ENCODE data around the gene F2RL1. TPM values are rescaled to one million over a fixed set of nuclear protein-coding genes. Genes with fewer than 3 reads are reported as not detected.
A peak's percentile ranks its signal among the peaks of the same experiment; 100 is the strongest.
"Not testable (repeated sequence)": the region's sequence is repeated elsewhere in the genome, so short reads cannot be mapped to it uniquely, and the experiment has no call there.

Gene F2RL1, protein sequence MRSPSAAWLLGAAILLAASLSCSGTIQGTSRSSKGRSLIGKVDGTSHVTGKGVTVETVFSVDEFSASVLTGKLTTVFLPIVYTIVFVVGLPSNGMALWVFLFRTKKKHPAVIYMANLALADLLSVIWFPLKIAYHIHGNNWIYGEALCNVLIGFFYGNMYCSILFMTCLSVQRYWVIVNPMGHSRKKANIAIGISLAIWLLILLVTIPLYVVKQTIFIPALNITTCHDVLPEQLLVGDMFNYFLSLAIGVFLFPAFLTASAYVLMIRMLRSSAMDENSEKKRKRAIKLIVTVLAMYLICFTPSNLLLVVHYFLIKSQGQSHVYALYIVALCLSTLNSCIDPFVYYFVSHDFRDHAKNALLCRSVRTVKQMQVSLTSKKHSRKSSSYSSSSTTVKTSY
- total RNA-seq = 1 to 10 TPM in 2 of 4 donors, under 1 TPM in 2; 0.26 to 1.3 (median 0.85) TPM

DNA sequence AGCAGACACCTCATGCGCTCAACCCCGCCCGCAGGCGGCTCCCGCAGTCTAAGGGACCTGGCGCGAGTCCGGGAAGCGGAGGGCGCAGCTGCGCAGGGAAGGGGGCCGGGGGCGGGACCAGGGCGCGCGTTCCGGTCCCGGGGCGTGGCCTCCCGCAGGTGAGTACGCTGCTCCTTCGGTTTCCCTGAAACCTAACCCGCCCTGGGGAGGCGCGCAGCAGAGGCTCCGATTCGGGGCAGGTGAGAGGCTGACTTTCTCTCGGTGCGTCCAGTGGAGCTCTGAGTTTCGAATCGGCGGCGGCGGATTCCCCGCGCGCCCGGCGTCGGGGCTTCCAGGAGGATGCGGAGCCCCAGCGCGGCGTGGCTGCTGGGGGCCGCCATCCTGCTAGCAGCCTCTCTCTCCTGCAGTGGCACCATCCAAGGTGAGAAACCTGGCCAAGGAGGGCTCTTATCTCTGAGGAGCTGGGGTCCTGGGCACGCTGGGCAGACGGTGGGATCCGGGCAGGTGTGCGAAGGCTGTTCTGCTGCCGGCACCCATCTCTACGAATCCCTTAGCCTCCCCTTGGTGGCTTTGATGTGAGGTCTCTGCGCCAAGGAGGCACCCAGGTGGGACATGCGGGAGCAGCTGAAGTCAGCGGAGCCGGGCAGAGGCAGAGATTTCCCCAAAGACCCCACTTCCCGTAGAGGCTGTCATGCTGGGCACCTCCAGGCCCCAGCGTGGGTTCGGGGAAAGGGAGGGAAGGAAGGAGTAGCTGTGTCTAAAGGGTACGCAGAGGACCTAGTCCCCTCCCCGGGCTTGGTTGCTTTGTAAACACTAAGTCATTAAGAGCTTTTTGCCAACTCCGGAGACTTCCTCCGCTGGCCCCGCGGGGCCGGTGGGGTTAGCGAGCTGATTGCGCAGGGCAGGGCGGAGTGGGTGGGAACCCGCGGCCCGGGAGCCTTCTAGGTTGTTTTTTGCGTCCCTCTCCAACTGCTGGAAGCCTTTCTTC is at the start of gene F2RL1:
TSS of gene F2RL1 (plus strand) at position 187 of the 988 bp plus-strand sequence. CDS start at position 340, 153 bp downstream.
- Histone ChIP-seq H3K36me3 (no peaks in the 10 kb centered on the region), H3K4me1 (peaks cover 5 to 21% (median 20%) of the 10 kb centered on the region in 4 donors), H3K9me3 (peaks cover 0 to 4% (median 0%) of the 10 kb centered on the region in 4 donors), H3K27me3 (peaks cover 0 to 38% (median 3%) of the 10 kb centered on the region in 4 donors), H3K27ac (replicated peaks in 1 of 4) (no peak within 1 kb of the TSS), H3K4me3 (peak within 1 kb of the TSS; percentile 50 to 62 (median 52))
- TF ChIP-seq POLR2A (IDR thresholded peaks at IDR 0.05; ENCODE audit: low read depth) (no peak), POLR2AphosphoS5 (IDR thresholded peaks at IDR 0.05) (no peak), EP300 (IDR thresholded peaks at IDR 0.05) (no peak)
- TF ChIP-seq, protein P1, sequence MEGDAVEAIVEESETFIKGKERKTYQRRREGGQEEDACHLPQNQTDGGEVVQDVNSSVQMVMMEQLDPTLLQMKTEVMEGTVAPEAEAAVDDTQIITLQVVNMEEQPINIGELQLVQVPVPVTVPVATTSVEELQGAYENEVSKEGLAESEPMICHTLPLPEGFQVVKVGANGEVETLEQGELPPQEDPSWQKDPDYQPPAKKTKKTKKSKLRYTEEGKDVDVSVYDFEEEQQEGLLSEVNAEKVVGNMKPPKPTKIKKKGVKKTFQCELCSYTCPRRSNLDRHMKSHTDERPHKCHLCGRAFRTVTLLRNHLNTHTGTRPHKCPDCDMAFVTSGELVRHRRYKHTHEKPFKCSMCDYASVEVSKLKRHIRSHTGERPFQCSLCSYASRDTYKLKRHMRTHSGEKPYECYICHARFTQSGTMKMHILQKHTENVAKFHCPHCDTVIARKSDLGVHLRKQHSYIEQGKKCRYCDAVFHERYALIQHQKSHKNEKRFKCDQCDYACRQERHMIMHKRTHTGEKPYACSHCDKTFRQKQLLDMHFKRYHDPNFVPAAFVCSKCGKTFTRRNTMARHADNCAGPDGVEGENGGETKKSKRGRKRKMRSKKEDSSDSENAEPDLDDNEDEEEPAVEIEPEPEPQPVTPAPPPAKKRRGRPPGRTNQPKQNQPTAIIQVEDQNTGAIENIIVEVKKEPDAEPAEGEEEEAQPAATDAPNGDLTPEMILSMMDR (IDR thresholded peaks at IDR 0.05) = no peak
- no peak for DNase-seq (ENCODE audit: extremely low spot score)
- intact Hi-C loops (cut with DNase I) = no loop called here
- 11% methylated on average over 18 of the region's 72 CpGs for WGBS

DNA sequence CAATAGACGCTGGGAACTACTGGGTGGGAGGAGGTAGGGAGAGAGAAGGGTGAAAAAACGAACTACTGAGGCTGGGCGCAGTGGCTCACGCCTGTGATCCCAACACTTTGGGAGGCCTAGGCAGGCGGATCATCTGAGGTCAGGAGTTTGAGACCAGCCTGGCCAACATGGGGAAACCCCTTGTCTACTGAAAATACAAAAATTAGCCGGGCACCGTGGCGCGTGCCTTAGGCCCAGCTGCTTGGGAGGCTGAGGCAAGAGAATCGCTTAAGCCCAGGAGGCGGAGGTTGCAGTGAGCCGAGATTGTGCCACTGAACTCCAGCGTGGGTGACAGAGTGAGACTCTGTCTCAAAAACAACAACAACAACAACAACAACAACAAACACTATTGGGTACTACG is 47.8 kb upstream of the F2RL1 start:
- H3K4me3 ChIP-seq; H3K27me3 ChIP-seq; H3K27ac ChIP-seq (replicated peaks in 1 of 4); H3K36me3 ChIP-seq; H3K9me3 ChIP-seq; intact Hi-C loops (cut with DNase I); DNase-seq (ENCODE audit: extremely low spot score); H3K4me1 ChIP-seq: not testable (repeated sequence)
- 95% methylated on average over 14 of the region's 14 CpGs for WGBS

DNA sequence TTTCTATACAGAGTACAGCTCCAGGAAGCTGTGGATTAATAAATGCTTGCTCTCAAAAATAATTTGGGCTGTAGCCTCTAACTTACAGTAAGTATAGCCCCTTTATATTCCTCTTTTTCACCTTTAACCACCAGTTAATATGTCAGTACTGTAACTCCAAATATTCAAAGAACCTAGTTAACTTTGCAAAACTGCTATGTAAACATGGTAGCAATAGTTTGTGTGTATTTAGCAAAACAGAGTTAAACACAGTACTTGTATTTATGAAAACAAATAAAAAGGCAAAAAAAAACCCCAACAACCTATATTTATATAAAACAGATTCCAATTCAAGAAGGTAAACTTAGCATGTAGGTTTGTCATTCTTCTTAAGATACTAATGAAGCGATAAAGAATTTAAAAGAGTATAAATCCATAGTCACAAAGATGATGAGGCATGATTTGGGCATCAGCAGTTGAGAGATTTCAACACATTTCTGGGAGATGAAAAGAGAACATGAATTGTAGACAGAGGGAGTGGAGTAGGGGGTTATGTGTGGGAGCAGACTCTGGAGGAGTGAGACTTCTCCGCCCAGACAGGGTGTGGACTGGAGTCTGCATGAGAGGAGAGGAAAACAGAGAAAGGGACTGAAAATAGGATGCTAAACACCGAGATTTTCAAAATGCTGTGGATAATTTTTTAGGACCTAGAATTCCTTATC is 47.0 kb upstream of the F2RL1 start:
- 57% methylated on average over 3 of the region's 3 CpGs for WGBS
- intact Hi-C loops (cut with DNase I) = no loop called here

DNA sequence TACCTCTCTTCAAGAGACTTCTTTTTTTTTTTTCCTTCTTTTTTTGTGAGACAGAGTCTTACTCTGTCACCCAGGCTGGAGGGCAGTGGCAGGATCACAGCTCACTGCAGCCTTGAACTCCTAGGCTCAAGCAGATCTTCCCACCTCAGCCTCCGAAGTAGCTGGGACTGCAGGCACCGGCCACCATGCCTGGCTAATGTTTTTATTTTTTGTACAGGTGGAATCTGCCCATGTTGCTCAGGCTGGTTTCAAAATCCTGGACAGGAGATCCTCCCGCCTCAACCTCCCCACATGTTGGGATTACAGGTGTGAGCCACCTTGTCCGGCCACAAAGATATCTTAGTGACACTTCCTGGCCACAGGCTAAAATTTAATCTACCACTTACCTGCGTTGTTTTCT is 42.9 kb upstream of the F2RL1 start:
- DNase-seq (ENCODE audit: extremely low spot score) = no peak
- H3K9me3 ChIP-seq = no peaks in the 10 kb centered on the region
- H3K27ac ChIP-seq (replicated peaks in 1 of 4) = no peak overlapping the region
- no peak for TF ChIP-seq EP300 (IDR thresholded peaks at IDR 0.05)
- no peak for TF ChIP-seq POLR2A (IDR thresholded peaks at IDR 0.05; ENCODE audit: low read depth)
- TF ChIP-seq, protein P1 (IDR thresholded peaks at IDR 0.05) = no peak
- no peak for TF ChIP-seq POLR2AphosphoS5 (IDR thresholded peaks at IDR 0.05)
- no peak overlapping the region for H3K4me3 ChIP-seq
- WGBS = 95% methylated on average over 5 of the region's 5 CpGs
- H3K27me3 ChIP-seq = no peaks in the 10 kb centered on the region
- peaks cover 0 to 3% (median 0%) of the 10 kb centered on the region in 4 donors for H3K4me1 ChIP-seq
- intact Hi-C loops (cut with DNase I) = loop anchor here (5.0 kb wide), 1 partner anchor 174 kb away; no protein-coding TSS in a partner anchor
- no peaks in the 10 kb centered on the region for H3K36me3 ChIP-seq

More for the DNA sequence above, 47.0 kb upstream of the F2RL1 start:
- no peak for DNase-seq (ENCODE audit: extremely low spot score)
- Histone ChIP-seq H3K4me1 (peaks cover 0 to 3% (median 0%) of the 10 kb centered on the region in 4 donors), H3K9me3 (no peaks in the 10 kb centered on the region), H3K27me3 (no peaks in the 10 kb centered on the region), H3K36me3 (no peaks in the 10 kb centered on the region), H3K27ac (replicated peaks in 1 of 4) (no peak overlapping the region), H3K4me3 (no peak overlapping the region)
- TF ChIP-seq EP300 (IDR thresholded peaks at IDR 0.05) (no peak), POLR2AphosphoS5 (IDR thresholded peaks at IDR 0.05) (no peak), POLR2A (IDR thresholded peaks at IDR 0.05; ENCODE audit: low read depth) (no peak)
- TF ChIP-seq, protein P1 (IDR thresholded peaks at IDR 0.05) = no peak
